Panc1 (cell line): Measurements from ENCODE around the gene TACC2. TPM values are rescaled to one million over a fixed set of nuclear protein-coding genes. Genes with fewer than 3 reads are reported as not detected.

Experiments used
- ATAC-seq: fragments of 200-7000 bp; cut with Tn5 transposase; 2 replicates; pipeline ENCODE4 v1.9.1; 2020; ENCODE audit warnings: mild to moderate bottlenecking, moderate library complexity
- BruUV-seq: library from RNA; stranded (reverse); fragments of 400-500 nt; replicated peaks from 2 replicates; lab custom pipeline; 2021; lab: Mats Ljungman, UMichigan
- CTCF ChIA-PET: fragments of 300-600 bp; sonication (Branson Sonifier 250); formaldehyde crosslinking; loops from one replicate; lab custom pipeline; 2022; ENCODE audit warnings: antibody characterized with exemption; lab: Charles Lee
- POLR2A ChIA-PET: fragments of 300-600 bp; sonication (Branson Sonifier 250); formaldehyde crosslinking; loops from one replicate; lab custom pipeline; 2022; ENCODE audit warnings: antibody characterized with exemption; lab: Charles Lee
- DNase-seq: peaks from one replicate; pipeline ENCODE4 v3.0.0-alpha.2; 2010; ENCODE audit warnings: low read depth, low spot score
- H3K27ac ChIP-seq: 2 replicates; pipeline ENCODE4 v1.5.1; 2011; ENCODE audit warnings: mild to moderate bottlenecking, low read length, inconsistent platforms
- H3K27me3 ChIP-seq: fragments of 200-500 bp; sonication (Bioruptor generic); 2 replicates; pipeline ENCODE4 v1.6.0; 2014; ENCODE audit warnings: low read length, inconsistent platforms; ENCODE audit not compliant: control insufficient read depth, insufficient read depth
- H3K36me3 ChIP-seq: fragments of 200-500 bp; sonication (Bioruptor generic); 2 replicates; pipeline ENCODE4 v1.5.1; 2014; ENCODE audit warnings: inconsistent platforms, mild to moderate bottlenecking, low read length, moderate library complexity; ENCODE audit not compliant: control insufficient read depth, insufficient read depth
- H3K4me1 ChIP-seq: 2 replicates; pipeline ENCODE4 v1.5.1; 2011; ENCODE audit warnings: inconsistent platforms, mild to moderate bottlenecking, low read length, moderate library complexity; ENCODE audit not compliant: control insufficient read depth, insufficient read depth
- H3K4me3 ChIP-seq, 2 experiments: 2 replicates each; pipeline ENCODE4 v1.5.1; 2011 to 2012; ENCODE audit warnings: low read depth in 2 of 2, low read length in 2 of 2, mild to moderate bottlenecking in 2 of 2, inconsistent platforms in 1 of 2, moderate library complexity in 1 of 2
- H3K9me3 ChIP-seq: fragments of 200-500 bp; sonication (Bioruptor generic); 2 replicates; pipeline ENCODE4 v1.5.1; 2014; ENCODE audit warnings: low read depth, mild to moderate bottlenecking, inconsistent platforms, low read length, moderate library complexity; ENCODE audit not compliant: control insufficient read depth, insufficient read depth
- POLR2AphosphoS5 ChIP-seq: IDR thresholded peaks from 2 replicates; pipeline ENCODE4 v1.6.1; 2012; ENCODE audit warnings: mild to moderate bottlenecking, low read depth, low read length, moderate library complexity
- SIN3A ChIP-seq: IDR thresholded peaks from 2 replicates; pipeline ENCODE4 v1.6.1; 2012; ENCODE audit warnings: low read depth, mild to moderate bottlenecking, low read length, moderate library complexity, borderline replicate concordance; ENCODE audit not compliant: insufficient read depth
- TCF7L2 ChIP-seq: IDR thresholded peaks from 2 replicates; pipeline ENCODE4 v1.6.1; 2011; ENCODE audit warnings: mild to moderate bottlenecking, low read depth, low read length, inconsistent platforms
- in situ Hi-C: cut with HindIII; loops from 2 replicates; pipeline ENCODE4 v1.10.0; 2016; ENCODE audit warnings: low sequenced_read_pairs, low pct_unique_long_range_greater_than_20kb
- intact Hi-C: fragments of 100-400 bp; cut with micrococcal nuclease; formaldehyde crosslinking; loops from one replicate; pipeline ENCODE4 v1.10.0; 2022; ENCODE audit not compliant: unreplicated experiment
- total RNA-seq: library from RNA; stranded (reverse); gene quantifications from one replicate; pipeline ENCODE4 v1.2.1, GENCODE V29; 2021; ENCODE audit not compliant: unreplicated experiment
- TF ChIP-seq, protein P1 (sequence below), 2 experiments: IDR thresholded peaks; 2 replicates each; pipeline ENCODE4 v1.6.1; 2011 to 2012; ENCODE audit warnings: low read depth in 2 of 2, control low read depth in 1 of 2, low read length in 1 of 2, mild to moderate bottlenecking in 1 of 2, moderate library complexity in 1 of 2; ENCODE audit not compliant: insufficient read depth in 1 of 2
- TF ChIP-seq, protein P2 (sequence below): fragments of 450-650 bp; IDR thresholded peaks from 2 replicates; pipeline ENCODE4 v1.5.1; 2017; ENCODE audit warnings: mild to moderate bottlenecking

TACC2 gene
- total RNA-seq, 1 experiment from 2014 or later, result 133 TPM

DNA sequence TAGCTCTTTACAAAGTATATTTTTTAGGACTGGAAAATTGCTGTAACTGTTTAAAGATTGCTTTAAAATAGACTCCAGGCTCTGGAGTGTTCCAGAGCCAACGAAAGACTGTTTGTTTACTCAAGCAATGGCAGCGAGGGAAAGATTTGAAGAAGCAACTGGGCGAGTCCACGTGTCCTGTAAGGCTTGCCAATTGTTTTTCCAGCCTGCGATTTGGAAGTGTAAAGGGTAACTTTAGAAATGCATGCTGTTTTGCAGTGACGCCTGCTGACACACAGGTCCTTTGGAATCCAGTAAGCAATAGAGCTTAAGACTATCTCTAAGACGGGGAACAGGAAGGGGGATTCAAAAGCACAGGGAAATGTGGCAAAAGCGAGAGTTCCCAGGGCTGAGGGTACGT is 55.8 kb downstream of the TACC2 start:
- in situ Hi-C loops, result no loop called here
- POLR2A ChIA-PET, result no interaction called here
- Histone ChIP-seq H3K27ac (peak overlapping the region; percentile 59), H3K27me3 (no peaks in the 10 kb centered on the region), H3K36me3 (no peaks in the 10 kb centered on the region), H3K9me3 (no peaks in the 10 kb centered on the region), H3K4me3 (no peak overlapping the region), H3K4me1 (peaks cover 16% of the 10 kb centered on the region)
- DNase-seq (no peak), ATAC-seq (no peak)
- CTCF ChIA-PET, result interaction anchor here (0.6 to 1.0 kb wide), 2 partner anchors 10 to 60 kb away, joined by 3 to 4 read pairs; no protein-coding TSS in a partner anchor
- TF ChIP-seq, protein P1, sequence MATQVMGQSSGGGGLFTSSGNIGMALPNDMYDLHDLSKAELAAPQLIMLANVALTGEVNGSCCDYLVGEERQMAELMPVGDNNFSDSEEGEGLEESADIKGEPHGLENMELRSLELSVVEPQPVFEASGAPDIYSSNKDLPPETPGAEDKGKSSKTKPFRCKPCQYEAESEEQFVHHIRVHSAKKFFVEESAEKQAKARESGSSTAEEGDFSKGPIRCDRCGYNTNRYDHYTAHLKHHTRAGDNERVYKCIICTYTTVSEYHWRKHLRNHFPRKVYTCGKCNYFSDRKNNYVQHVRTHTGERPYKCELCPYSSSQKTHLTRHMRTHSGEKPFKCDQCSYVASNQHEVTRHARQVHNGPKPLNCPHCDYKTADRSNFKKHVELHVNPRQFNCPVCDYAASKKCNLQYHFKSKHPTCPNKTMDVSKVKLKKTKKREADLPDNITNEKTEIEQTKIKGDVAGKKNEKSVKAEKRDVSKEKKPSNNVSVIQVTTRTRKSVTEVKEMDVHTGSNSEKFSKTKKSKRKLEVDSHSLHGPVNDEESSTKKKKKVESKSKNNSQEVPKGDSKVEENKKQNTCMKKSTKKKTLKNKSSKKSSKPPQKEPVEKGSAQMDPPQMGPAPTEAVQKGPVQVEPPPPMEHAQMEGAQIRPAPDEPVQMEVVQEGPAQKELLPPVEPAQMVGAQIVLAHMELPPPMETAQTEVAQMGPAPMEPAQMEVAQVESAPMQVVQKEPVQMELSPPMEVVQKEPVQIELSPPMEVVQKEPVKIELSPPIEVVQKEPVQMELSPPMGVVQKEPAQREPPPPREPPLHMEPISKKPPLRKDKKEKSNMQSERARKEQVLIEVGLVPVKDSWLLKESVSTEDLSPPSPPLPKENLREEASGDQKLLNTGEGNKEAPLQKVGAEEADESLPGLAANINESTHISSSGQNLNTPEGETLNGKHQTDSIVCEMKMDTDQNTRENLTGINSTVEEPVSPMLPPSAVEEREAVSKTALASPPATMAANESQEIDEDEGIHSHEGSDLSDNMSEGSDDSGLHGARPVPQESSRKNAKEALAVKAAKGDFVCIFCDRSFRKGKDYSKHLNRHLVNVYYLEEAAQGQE (IDR thresholded peaks at IDR 0.05; ENCODE audit: insufficient read depth in 1 of 2, low read depth in 2 of 2, low read length in 1 of 2), result no peak
- TF ChIP-seq SIN3A (no peak), POLR2AphosphoS5 (no peak), TCF7L2 (no peak)
- TF ChIP-seq, protein P2, sequence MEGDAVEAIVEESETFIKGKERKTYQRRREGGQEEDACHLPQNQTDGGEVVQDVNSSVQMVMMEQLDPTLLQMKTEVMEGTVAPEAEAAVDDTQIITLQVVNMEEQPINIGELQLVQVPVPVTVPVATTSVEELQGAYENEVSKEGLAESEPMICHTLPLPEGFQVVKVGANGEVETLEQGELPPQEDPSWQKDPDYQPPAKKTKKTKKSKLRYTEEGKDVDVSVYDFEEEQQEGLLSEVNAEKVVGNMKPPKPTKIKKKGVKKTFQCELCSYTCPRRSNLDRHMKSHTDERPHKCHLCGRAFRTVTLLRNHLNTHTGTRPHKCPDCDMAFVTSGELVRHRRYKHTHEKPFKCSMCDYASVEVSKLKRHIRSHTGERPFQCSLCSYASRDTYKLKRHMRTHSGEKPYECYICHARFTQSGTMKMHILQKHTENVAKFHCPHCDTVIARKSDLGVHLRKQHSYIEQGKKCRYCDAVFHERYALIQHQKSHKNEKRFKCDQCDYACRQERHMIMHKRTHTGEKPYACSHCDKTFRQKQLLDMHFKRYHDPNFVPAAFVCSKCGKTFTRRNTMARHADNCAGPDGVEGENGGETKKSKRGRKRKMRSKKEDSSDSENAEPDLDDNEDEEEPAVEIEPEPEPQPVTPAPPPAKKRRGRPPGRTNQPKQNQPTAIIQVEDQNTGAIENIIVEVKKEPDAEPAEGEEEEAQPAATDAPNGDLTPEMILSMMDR, result no peak
- intact Hi-C loops, result no loop called here
- BruUV-seq, result no TSS peak

DNA sequence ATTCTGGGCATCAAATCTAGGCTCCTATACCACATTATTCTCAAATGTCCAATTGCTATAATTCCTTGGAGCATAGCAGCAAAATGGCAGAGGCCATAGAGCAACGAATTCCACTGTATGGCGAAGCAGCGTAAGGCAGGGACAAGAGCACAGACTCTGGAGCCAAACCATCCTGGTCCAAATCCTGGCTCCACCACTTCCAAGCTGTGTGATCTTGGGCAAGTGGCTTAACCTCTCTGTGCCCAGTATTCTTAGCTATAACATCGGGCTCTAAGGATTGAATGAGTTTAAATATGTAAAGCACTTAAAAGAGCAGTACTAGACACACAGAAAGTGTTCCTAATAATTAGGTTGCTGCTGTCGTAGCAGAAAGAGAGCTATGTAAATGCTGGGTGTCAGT is 56.2 kb downstream of the TACC2 start:
- Histone ChIP-seq H3K4me3 (no peak overlapping the region), H3K27ac (no peak overlapping the region; the same call in 1 of the 2 replicates), H3K36me3 (no peaks in the 10 kb centered on the region), H3K27me3 (no peaks in the 10 kb centered on the region), H3K9me3 (no peaks in the 10 kb centered on the region), H3K4me1 (peaks cover 16% of the 10 kb centered on the region)
- in situ Hi-C loops, result no loop called here
- POLR2A ChIA-PET, result interaction anchor here (0.6 kb wide), 1 partner anchor 276 kb away, joined by 3 read pairs; no protein-coding TSS in a partner anchor
- ATAC-seq, result no peak
- intact Hi-C loops, result no loop called here
- TF ChIP-seq TCF7L2 (no peak), POLR2AphosphoS5 (no peak), SIN3A (no peak)
- TF ChIP-seq, protein P1 (IDR thresholded peaks at IDR 0.05; ENCODE audit: insufficient read depth in 1 of 2, low read depth in 2 of 2, low read length in 1 of 2), result no peak
- TF ChIP-seq, protein P2, result no peak
- CTCF ChIA-PET, result interaction anchor here (0.6 to 1.0 kb wide), 2 partner anchors 9 to 61 kb away, joined by 3 to 4 read pairs; no protein-coding TSS in a partner anchor
- BruUV-seq, result no TSS peak
- DNase-seq, result no peak
